HepG2 (cell line): ENCODE results near the gene MOBP. TPM values are rescaled to one million over a fixed set of nuclear protein-coding genes. Genes with fewer than 3 reads are reported as not detected.

Experiments used
- ATAC-seq: fragments of 200-7000 bp; cut with Tn5 transposase; 3 replicates; pipeline ENCODE4 v1.9.1; 2020; ENCODE audit warnings: mild to moderate bottlenecking, moderate library complexity
- BruUV-seq: library from RNA; stranded (reverse); fragments of 400-500 nt; replicated peaks from 2 replicates; lab custom pipeline; 2021; lab: Mats Ljungman, UMichigan
- CTCF ChIA-PET: fragments of 300-600 bp; formaldehyde crosslinking; extraction: SDS; loops from one replicate; lab custom pipeline; 2021; ENCODE audit warnings: low total read pairs, inconsistent platforms, low intra/inter-chr PET ratio; lab: Yijun Ruan, JAX
- POLR2A ChIA-PET: fragments of 350-600 bp; sonication (Branson Sonifier 250); formaldehyde crosslinking; loops from one replicate; lab custom pipeline; 2020; ENCODE audit warnings: antibody characterized with exemption, inconsistent platforms; lab: Yijun Ruan, JAX
- DNase-seq: peaks from one replicate; pipeline ENCODE4 v3.0.0-alpha.2; 2015; ENCODE audit warnings: low spot score
- FAIRE-seq: peaks from 3 replicates; lab custom pipeline; 2011; peaks lifted over from hg19 to GRCh38; lab: Jason Lieb, UNC
- H2AFZ ChIP-seq: one replicate; pipeline ENCODE4 v1.6.1; 2011; ENCODE audit warnings: low read length, inconsistent platforms
- H3K27ac ChIP-seq: fragments of 300-600 bp; 3 replicates; pipeline ENCODE4 v1.8.0; 2011; ENCODE audit warnings: mixed run types, mild to moderate bottlenecking, mixed read lengths, low read length, inconsistent platforms; ENCODE audit not compliant: insufficient read depth; ENCODE audit errors: extremely low read length
- H3K27me3 ChIP-seq, 2 experiments: fragments of 200-600 bp in 1 of 2; 2 replicates in 1 of 2; 3 replicates in 1 of 2; pipeline versions ENCODE4 v1.6.0 to v1.8.0; 2011; ENCODE audit warnings: low read length in 2 of 2, mild to moderate bottlenecking in 2 of 2, moderate library complexity in 2 of 2, inconsistent platforms in 1 of 2; ENCODE audit not compliant: insufficient read depth in 2 of 2, control insufficient read depth in 1 of 2
- H3K36me3 ChIP-seq, 2 experiments: fragments of 200-600 bp in 1 of 2; replicated peaks in 1 of 2; 2 replicates in 1 of 2; 3 replicates in 1 of 2; pipeline versions ENCODE4 v1.5.1 to v1.8.0; 2011; ENCODE audit warnings: low read length in 2 of 2, inconsistent platforms in 1 of 2; ENCODE audit not compliant: insufficient read depth in 2 of 2, control insufficient read depth in 1 of 2
- H3K4me1 ChIP-seq: 2 replicates; pipeline ENCODE4 v1.5.1; 2012; ENCODE audit warnings: low read length, inconsistent platforms; ENCODE audit not compliant: insufficient read depth
- H3K4me2 ChIP-seq: 2 replicates; pipeline ENCODE4 v1.6.0; 2011; ENCODE audit warnings: low read depth, low read length, inconsistent platforms
- H3K4me3 ChIP-seq, 3 experiments: fragments of 200-600 bp in 1 of 3; sonication (generic), shearing (Covaris generic) in 1 of 3; replicated peaks in 1 of 3; 2 replicates each; pipeline ENCODE4 v1.5.1; 2011 to 2016; ENCODE audit warnings: low read length in 3 of 3, inconsistent platforms in 2 of 3, low read depth in 2 of 3, mild to moderate bottlenecking in 2 of 3, control low read depth in 1 of 3, mixed read lengths in 1 of 3; ENCODE audit not compliant: insufficient read depth in 1 of 3
- H3K79me2 ChIP-seq: one replicate; pipeline ENCODE4 v1.6.1; 2011; ENCODE audit warnings: low read length, inconsistent platforms; ENCODE audit not compliant: insufficient read depth
- H3K9ac ChIP-seq: 2 replicates; pipeline ENCODE4 v1.6.0; 2011; ENCODE audit warnings: mild to moderate bottlenecking, low read depth, low read length, inconsistent platforms; ENCODE audit not compliant: insufficient read depth
- H3K9me3 ChIP-seq: 2 replicates; pipeline ENCODE4 v1.5.1; 2012; ENCODE audit warnings: mild to moderate bottlenecking, low read length
- H4K20me1 ChIP-seq: 2 replicates; pipeline ENCODE4 v1.6.0; 2011; ENCODE audit warnings: inconsistent platforms, mild to moderate bottlenecking, low read length, moderate library complexity; ENCODE audit not compliant: insufficient read depth
- HOXA5 ChIP-seq: sonication (generic); formaldehyde crosslinking; IDR thresholded peaks from 2 replicates; pipeline ENCODE4 v1.4.0; 2020; ENCODE audit warnings: missing genetic modification reagents
- PBX3 ChIP-seq: sonication (generic); formaldehyde crosslinking; IDR thresholded peaks from 2 replicates; pipeline ENCODE4 v1.8.1; 2023; ENCODE audit warnings: missing genetic modification reagents, inconsistent platforms, borderline replicate concordance
- ZNF121 ChIP-seq: sonication (generic); formaldehyde crosslinking; IDR thresholded peaks from 2 replicates; pipeline ENCODE4 v1.5.0; 2020; ENCODE audit warnings: mild to moderate bottlenecking, missing genetic modification reagents
- ZNF414 ChIP-seq: sonication (generic); formaldehyde crosslinking; IDR thresholded peaks from 2 replicates; pipeline ENCODE4 v1.5.0; 2020; ENCODE audit warnings: missing genetic modification reagents
- ZNF589 ChIP-seq: sonication (generic); formaldehyde crosslinking; conservative IDR thresholded peaks from 2 replicates; pipeline ENCODE4 v1.8.0; 2022; ENCODE audit warnings: mild to moderate bottlenecking, moderate library complexity, missing genetic modification reagents
- ZNF597 ChIP-seq: sonication (generic); formaldehyde crosslinking; IDR thresholded peaks from 2 replicates; pipeline ENCODE4 v1.5.0; 2020; ENCODE audit warnings: missing genetic modification reagents
- WGBS: methylation state at CpG from one replicate; pipeline ENCODE4 v1.1.6; 2017; ENCODE audit warnings: low lambda C conversion rate; 5-methylcytosine and 5-hydroxymethylcytosine counted together
- in situ Hi-C: cut with HindIII; loops from 2 replicates; pipeline ENCODE4 v1.10.0; 2017; ENCODE audit warnings: low pct_unique_long_range_greater_than_20kb; ENCODE audit not compliant: extremely low pct_ligation_motif_present
- intact Hi-C: fragments of 100-400 bp; cut with micrococcal nuclease; formaldehyde crosslinking; loops from one replicate; pipeline ENCODE4 v1.10.0; 2022; ENCODE audit not compliant: unreplicated experiment
- polyA plus RNA-seq, 8 experiments: library from polyadenylated mRNA; depleted of rRNA in 3 of 8; stranded (reverse) in 7 of 8; unstranded in 1 of 8; fragments of >200 nt; fragmentation: Illumina TruSeq in 4 of 8; extraction: Trizol in 4 of 8; gene quantifications; 2 replicates each; pipeline versions ENCODE4 v1.2.1 to v1.2.3, GENCODE V29; 2011 to 2016; ENCODE audit warnings: low read depth in 4 of 8, missing spikeins in 1 of 8, mixed read lengths in 1 of 8; ENCODE audit not compliant: insufficient read depth in 1 of 8
- total RNA-seq, 5 experiments: library from RNA; depleted of rRNA; stranded (reverse); fragments of >200 nt; fragmentation: Illumina TruSeq; extraction: Trizol; gene quantifications; 2 replicates each; pipeline ENCODE4 v1.2.3, GENCODE V29; 2016; ENCODE audit warnings: low read depth in 1 of 5

Gene MOBP
- total and polyA plus RNA-seq, 2 of the 13 experiments (the other 11 are each of a cell fraction or from before 2014, with no cell fraction given): not detected

- no TSS peak for BruUV-seq
- ChIA-PET POLR2A (no interaction called here), CTCF (no interaction called here)
- no peak overlapping the region for H3K9ac ChIP-seq
- intact Hi-C loops: no loop called here
- H4K20me1 ChIP-seq: no peaks in the 10 kb centered on the region
- no peaks in the 10 kb centered on the region for H3K79me2 ChIP-seq
- ATAC-seq: no peak
- no peaks in the 10 kb centered on the region for H3K9me3 ChIP-seq
- no peak overlapping the region for H3K27ac ChIP-seq
- no peak overlapping the region for H3K4me3 ChIP-seq
- H3K36me3 ChIP-seq: no peaks in the 10 kb centered on the region
- TF ChIP-seq ZNF589 (CRISPR knock-in tag) (no peak), ZNF121 (CRISPR knock-in tag) (no peak), HOXA5 (CRISPR knock-in tag) (no peak), ZNF597 (CRISPR knock-in tag) (no peak), PBX3 (CRISPR knock-in tag) (no peak), ZNF414 (CRISPR knock-in tag) (no peak)
- TF ChIP-seq, all 625 proteins: peak for 0
- 0% methylated on average over 1 of the region's 1 CpG for WGBS
- no peak for DNase-seq
- Histone ChIP-seq H3K27me3 (peaks cover 2 to 5% of the 10 kb centered on the region in 2 experiments; a peak in 4 of 5 replicates), H2AFZ (no peak overlapping the region), H3K4me2 (no peak overlapping the region), H3K4me1 (no peaks in the 10 kb centered on the region)
- no peak for FAIRE-seq
- in situ Hi-C loops: no loop called here
These were observed 39.4 kb downstream of the MOBP start for GRCh38 chr3:39506863-39507262.
